ENCODE results near the gene FHL1. TPM values are rescaled to one million over a fixed set of nuclear protein-coding genes. Genes with fewer than 3 reads are reported as not detected.
"Not testable (repeated sequence)": the region's sequence is repeated elsewhere in the genome, so short reads cannot be mapped to it uniquely, and the experiment has no call there.

The FHL1 gene
- polyA plus RNA-seq, 3 donors: 0.75 to 4.0 (median 0.98) TPM

DNA sequence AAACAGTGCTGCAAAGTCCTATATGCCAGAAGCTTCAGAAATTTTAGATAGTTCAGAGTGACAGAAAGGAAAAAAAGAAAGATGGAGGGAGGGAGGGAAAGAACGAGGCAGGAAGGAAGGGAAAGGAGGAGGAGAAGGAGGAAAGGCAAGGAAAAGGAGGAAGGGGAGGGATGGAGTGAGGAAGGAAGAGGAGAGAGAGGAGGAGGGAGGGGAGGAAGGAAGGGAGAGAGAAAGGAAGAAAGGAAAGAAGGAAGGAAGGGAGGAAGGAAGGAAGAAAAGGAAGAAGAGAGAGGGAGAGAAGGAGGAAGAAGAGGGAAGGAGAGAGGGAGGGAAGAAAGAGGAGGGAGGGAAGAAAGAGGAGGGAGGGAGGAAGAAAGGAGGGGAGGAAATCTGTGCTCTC is 42.4 kb upstream of the FHL1 start:
- DNase-seq: no peak
- Mint-ChIP-seq H3K36me3 (no peaks in the 10 kb centered on the region), H3K4me3 (no peak overlapping the region), H3K4me1 (no peaks in the 10 kb centered on the region), H3K27me3 (ENCODE audit: low read depth in 3 of 3) (no peaks in the 10 kb centered on the region), H3K9me3 (peaks cover 0 to 8% (median 2%) of the 10 kb centered on the region in 7 donors), H3K27ac (peak overlapping the region in 1 of 7 donors; percentile 19)
- Histone ChIP-seq H3K36me3 (replicated peaks in 1 of 2; ENCODE audit: control insufficient read depth in 1 of 2, insufficient read depth in 2 of 2, low read length in 2 of 2) (no peaks in the 10 kb centered on the region), H3K4me2 (replicated peaks; ENCODE audit: extremely low read depth, low read length, poor library complexity, severe bottlenecking) (no peak overlapping the region), H3K4me1 (ENCODE audit: control insufficient read depth in 1 of 2, insufficient read depth in 2 of 2, low read length in 2 of 2) (no peaks in the 10 kb centered on the region), H3K27me3 (ENCODE audit: control insufficient read depth in 2 of 2, insufficient read depth in 2 of 2, low read length in 2 of 2) (no peaks in the 10 kb centered on the region), H3K27ac (ENCODE audit: low read depth in 1 of 2, low read length in 2 of 2) (no peak overlapping the region), H3K9me3 (replicated peaks in 1 of 2; ENCODE audit: control insufficient read depth in 1 of 2, insufficient read depth in 1 of 2, low read length in 2 of 2) (no peaks in the 10 kb centered on the region), H2AFZ (ENCODE audit: insufficient read depth, low read depth, low read length, poor library complexity, severe bottlenecking) (no peak overlapping the region), H3K4me3 (replicated peaks in 1 of 3; ENCODE audit: low read depth in 2 of 3, low read length in 3 of 3) (no peak overlapping the region), H4K20me1 (ENCODE audit: insufficient read depth, low read length) (no peaks in the 10 kb centered on the region), H3K79me2 (ENCODE audit: insufficient read depth, low read length) (no peaks in the 10 kb centered on the region), H3K9ac (ENCODE audit: insufficient read depth, low read length, poor library complexity, severe bottlenecking) (no peak overlapping the region)
- intact Hi-C loops (cut with micrococcal nuclease): no loop called here
- TF ChIP-seq, protein P1, sequence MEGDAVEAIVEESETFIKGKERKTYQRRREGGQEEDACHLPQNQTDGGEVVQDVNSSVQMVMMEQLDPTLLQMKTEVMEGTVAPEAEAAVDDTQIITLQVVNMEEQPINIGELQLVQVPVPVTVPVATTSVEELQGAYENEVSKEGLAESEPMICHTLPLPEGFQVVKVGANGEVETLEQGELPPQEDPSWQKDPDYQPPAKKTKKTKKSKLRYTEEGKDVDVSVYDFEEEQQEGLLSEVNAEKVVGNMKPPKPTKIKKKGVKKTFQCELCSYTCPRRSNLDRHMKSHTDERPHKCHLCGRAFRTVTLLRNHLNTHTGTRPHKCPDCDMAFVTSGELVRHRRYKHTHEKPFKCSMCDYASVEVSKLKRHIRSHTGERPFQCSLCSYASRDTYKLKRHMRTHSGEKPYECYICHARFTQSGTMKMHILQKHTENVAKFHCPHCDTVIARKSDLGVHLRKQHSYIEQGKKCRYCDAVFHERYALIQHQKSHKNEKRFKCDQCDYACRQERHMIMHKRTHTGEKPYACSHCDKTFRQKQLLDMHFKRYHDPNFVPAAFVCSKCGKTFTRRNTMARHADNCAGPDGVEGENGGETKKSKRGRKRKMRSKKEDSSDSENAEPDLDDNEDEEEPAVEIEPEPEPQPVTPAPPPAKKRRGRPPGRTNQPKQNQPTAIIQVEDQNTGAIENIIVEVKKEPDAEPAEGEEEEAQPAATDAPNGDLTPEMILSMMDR (IDR thresholded peaks at IDR 0.05): no peak
- WGBS (ENCODE audit: insufficient coverage): 64% methylated on average over 1 of the region's 1 CpG

DNA sequence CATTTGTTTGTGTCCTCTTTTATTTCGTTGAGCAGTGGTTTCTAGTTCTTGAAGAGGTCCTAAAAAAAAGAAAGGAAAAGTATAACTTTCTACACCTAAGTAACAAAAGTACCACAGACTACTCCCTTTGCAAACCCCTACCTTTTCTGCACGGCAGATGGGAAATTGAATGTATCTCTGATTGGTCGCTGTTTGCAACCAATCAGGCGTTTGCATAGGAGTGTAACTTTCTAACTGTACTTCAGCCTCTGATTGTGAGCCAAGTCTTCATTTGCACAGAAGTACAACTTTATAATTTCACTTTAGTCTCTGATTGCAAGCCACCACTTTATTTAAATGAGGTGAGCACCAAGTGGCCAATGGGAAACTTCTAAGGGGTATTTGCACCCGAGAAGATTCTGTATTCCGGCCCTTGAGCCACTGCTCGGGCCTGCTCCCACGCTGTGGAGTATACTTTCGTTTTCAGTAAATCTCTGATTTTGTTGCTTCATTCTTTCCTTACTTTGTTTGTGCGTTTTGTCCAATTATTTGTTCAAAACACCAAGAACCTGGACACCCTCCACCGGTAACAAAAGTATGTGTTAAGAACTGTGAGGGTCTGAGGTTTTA is 40.3 kb upstream of the FHL1 start:
- Mint-ChIP-seq H3K4me3 (no peak overlapping the region), H3K4me1 (no peaks in the 10 kb centered on the region), H3K9me3 (peaks cover 0 to 15% (median 6%) of the 10 kb centered on the region in 7 donors), H3K27me3 (ENCODE audit: low read depth in 3 of 3) (no peaks in the 10 kb centered on the region), H3K27ac (no peak overlapping the region), H3K36me3 (no peaks in the 10 kb centered on the region)
- H3K4me2 ChIP-seq (replicated peaks; ENCODE audit: extremely low read depth, low read length, poor library complexity, severe bottlenecking): no peak overlapping the region
- H4K20me1 ChIP-seq (ENCODE audit: insufficient read depth, low read length): no peaks in the 10 kb centered on the region
- no peak overlapping the region for H3K4me3 ChIP-seq (replicated peaks in 1 of 3; ENCODE audit: low read depth in 2 of 3, low read length in 3 of 3)
- 100% methylated on average over 2 of the region's 11 CpGs for WGBS (ENCODE audit: insufficient coverage)
- H3K27me3 ChIP-seq (ENCODE audit: control insufficient read depth in 2 of 2, insufficient read depth in 2 of 2, low read length in 2 of 2): no peaks in the 10 kb centered on the region
- H3K9ac ChIP-seq (ENCODE audit: insufficient read depth, low read length, poor library complexity, severe bottlenecking): no peak overlapping the region
- no peak overlapping the region for H3K27ac ChIP-seq (ENCODE audit: low read depth in 1 of 2, low read length in 2 of 2)
- no peaks in the 10 kb centered on the region for H3K36me3 ChIP-seq (replicated peaks in 1 of 2; ENCODE audit: control insufficient read depth in 1 of 2, insufficient read depth in 2 of 2, low read length in 2 of 2)
- H2AFZ ChIP-seq (ENCODE audit: insufficient read depth, low read depth, low read length, poor library complexity, severe bottlenecking): no peak overlapping the region
- TF ChIP-seq, protein P1 (IDR thresholded peaks at IDR 0.05): no peak
- no peaks in the 10 kb centered on the region for H3K4me1 ChIP-seq (ENCODE audit: control insufficient read depth in 1 of 2, insufficient read depth in 2 of 2, low read length in 2 of 2)
- no peaks in the 10 kb centered on the region for H3K9me3 ChIP-seq (replicated peaks in 1 of 2; ENCODE audit: control insufficient read depth in 1 of 2, insufficient read depth in 1 of 2, low read length in 2 of 2)
- no peak for DNase-seq
- intact Hi-C loops (cut with micrococcal nuclease): no loop called here
- H3K79me2 ChIP-seq (ENCODE audit: insufficient read depth, low read length): no peaks in the 10 kb centered on the region

DNA sequence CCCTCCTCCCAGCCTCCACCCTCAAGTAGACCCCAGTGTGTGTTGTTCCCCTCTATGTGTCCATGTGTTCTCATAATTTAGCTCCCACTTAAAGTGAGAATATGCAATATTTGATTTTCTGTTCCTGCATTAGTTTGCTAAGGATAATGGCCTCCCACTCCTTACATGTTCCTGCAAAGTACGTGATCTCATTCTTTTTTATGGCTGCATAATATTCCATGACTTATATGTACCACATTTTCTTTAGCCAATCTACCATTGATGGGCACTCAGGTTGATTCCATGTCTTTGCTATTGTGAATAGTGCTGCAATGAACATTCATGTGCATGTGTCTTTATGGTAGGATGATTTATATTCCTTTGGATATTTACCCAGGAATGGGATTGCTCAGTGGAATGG is 38.4 kb upstream of the FHL1 start:
- no CpG with 5 or more reads among the region's 1 CpG for WGBS (ENCODE audit: insufficient coverage)
- H3K36me3 ChIP-seq (replicated peaks in 1 of 2; ENCODE audit: control insufficient read depth in 1 of 2, insufficient read depth in 2 of 2, low read length in 2 of 2); H2AFZ ChIP-seq (ENCODE audit: insufficient read depth, low read depth, low read length, poor library complexity, severe bottlenecking); H3K27ac ChIP-seq (ENCODE audit: low read depth in 1 of 2, low read length in 2 of 2); H3K4me1 ChIP-seq (ENCODE audit: control insufficient read depth in 1 of 2, insufficient read depth in 2 of 2, low read length in 2 of 2); DNase-seq; H4K20me1 ChIP-seq (ENCODE audit: insufficient read depth, low read length); H3K79me2 ChIP-seq (ENCODE audit: insufficient read depth, low read length); H3K36me3 Mint-ChIP-seq; H3K27ac Mint-ChIP-seq; H3K9me3 ChIP-seq (replicated peaks in 1 of 2; ENCODE audit: control insufficient read depth in 1 of 2, insufficient read depth in 1 of 2, low read length in 2 of 2); H3K4me2 ChIP-seq (replicated peaks; ENCODE audit: extremely low read depth, low read length, poor library complexity, severe bottlenecking); H3K27me3 Mint-ChIP-seq (ENCODE audit: low read depth in 3 of 3); H3K4me3 ChIP-seq (replicated peaks in 1 of 3; ENCODE audit: low read depth in 2 of 3, low read length in 3 of 3); intact Hi-C loops (cut with micrococcal nuclease); H3K27me3 ChIP-seq (ENCODE audit: control insufficient read depth in 2 of 2, insufficient read depth in 2 of 2, low read length in 2 of 2); H3K4me3 Mint-ChIP-seq; H3K4me1 Mint-ChIP-seq; H3K9ac ChIP-seq (ENCODE audit: insufficient read depth, low read length, poor library complexity, severe bottlenecking): not testable (repeated sequence)
- H3K9me3 Mint-ChIP-seq: peaks cover 0 to 15% (median 6%) of the 10 kb centered on the region in 7 donors

All from CD14-positive monocyte (primary cell).